Cardiac muscle cell (in vitro differentiated cells and primary cell): ENCODE data around the gene SPPL3. TPM values are rescaled to one million over a fixed set of nuclear protein-coding genes. Genes with fewer than 3 reads are reported as not detected.

ENCODE experiments used
- DNase-seq, 2 donors: peaks; one replicate each; pipeline versions ENCODE4 v3.0.0 to v3.0.0-alpha.2; 2010 to 2017; ENCODE audit warnings: low read depth in 1 of 2, low spot score in 1 of 2
- H3K27ac ChIP-seq: fragments of 200-600 bp; sonication (generic); 2 replicates; pipeline ENCODE4 v1.5.1; 2016
- H3K27me3 ChIP-seq: fragments of 200-600 bp; sonication (generic); 2 replicates; pipeline ENCODE4 v1.6.0; 2016; ENCODE audit warnings: control low read depth
- H3K36me3 ChIP-seq: fragments of 200-600 bp; sonication (generic); 2 replicates; pipeline ENCODE4 v1.5.1; 2016; ENCODE audit warnings: control low read depth
- H3K4me1 ChIP-seq: fragments of 200-600 bp; sonication (generic); 2 replicates; pipeline ENCODE4 v1.8.1; 2017; ENCODE audit warnings: low read depth, mild to moderate bottlenecking, mixed run types
- H3K4me3 ChIP-seq: fragments of 200-600 bp; sonication (generic); 2 replicates; pipeline ENCODE4 v1.5.1; 2016; ENCODE audit warnings: mild to moderate bottlenecking
- H3K9me3 ChIP-seq: fragments of 200-600 bp; sonication (generic); 2 replicates; pipeline ENCODE4 v1.5.1; 2017; ENCODE audit warnings: low read depth, mild to moderate bottlenecking, control low read depth
- CTCF ChIP-seq: IDR thresholded peaks from 2 replicates; pipeline ENCODE4 v1.5.1; 2012; ENCODE audit warnings: low read depth, mild to moderate bottlenecking, low read length
- polyA plus RNA-seq: library from polyadenylated mRNA; unstranded; fragments of >200 nt; fragmentation: Nextera tagmentation; extraction: Ambion mirVana; gene quantifications from 2 replicates; pipeline ENCODE4 v1.2.1, GENCODE V29; 2016
- total RNA-seq: library from RNA; depleted of rRNA; stranded (reverse); fragments of >200 nt; gene quantifications from 2 replicates; pipeline ENCODE4 v1.2.3, GENCODE V29; 2016

SPPL3 gene
- total and polyA plus RNA-seq, 2 experiments from 2014 or later: 26.9 to 111 TPM

GRCh38 chr12:120757226-120757742 is 146.9 kb downstream of the SPPL3 start:
- no peak for TF ChIP-seq CTCF
- Histone ChIP-seq H3K36me3 (no peaks in the 10 kb centered on the region), H3K27ac (no peak overlapping the region), H3K4me3 (no peak overlapping the region), H3K27me3 (no peaks in the 10 kb centered on the region), H3K9me3 (no peaks in the 10 kb centered on the region), H3K4me1 (peaks cover 25% of the 10 kb centered on the region)
- DNase-seq: no peak

DNA sequence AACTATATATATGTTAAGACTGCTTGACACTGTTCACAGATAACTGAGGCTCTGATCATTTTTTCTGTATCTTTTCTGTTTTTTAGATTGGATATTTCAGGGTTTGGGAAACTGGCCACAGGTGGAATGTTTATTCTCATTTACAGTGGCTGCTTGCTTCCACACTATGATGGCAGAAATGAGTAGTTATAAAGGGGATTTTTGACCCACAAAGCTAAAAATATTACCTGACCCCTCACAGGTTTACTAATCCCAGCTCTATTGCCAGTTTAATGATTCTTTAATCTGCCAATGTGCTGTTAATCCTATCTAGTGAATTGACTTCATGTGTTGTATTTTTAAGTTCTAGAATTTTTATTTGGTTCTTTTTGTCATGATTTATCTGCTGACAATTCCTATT is 148.9 kb downstream of the SPPL3 start:
- TF ChIP-seq CTCF: no peak
- Histone ChIP-seq H3K27me3 (no peaks in the 10 kb centered on the region), H3K36me3 (no peaks in the 10 kb centered on the region), H3K4me1 (peaks cover 5% of the 10 kb centered on the region), H3K9me3 (no peaks in the 10 kb centered on the region), H3K4me3 (no peak overlapping the region), H3K27ac (no peak overlapping the region)
- DNase-seq: no peak

- no peaks in the 10 kb centered on the region for H3K27me3 ChIP-seq
- no peaks in the 10 kb centered on the region for H3K4me1 ChIP-seq
- no peak overlapping the region for H3K27ac ChIP-seq
- no peak for DNase-seq
- no peak overlapping the region for H3K4me3 ChIP-seq
- H3K36me3 ChIP-seq: no peaks in the 10 kb centered on the region
- H3K9me3 ChIP-seq: no peaks in the 10 kb centered on the region
- TF ChIP-seq CTCF: no peak
These were observed 149.4 kb downstream of the SPPL3 start for GRCh38 chr12:120754792-120755191.

DNA sequence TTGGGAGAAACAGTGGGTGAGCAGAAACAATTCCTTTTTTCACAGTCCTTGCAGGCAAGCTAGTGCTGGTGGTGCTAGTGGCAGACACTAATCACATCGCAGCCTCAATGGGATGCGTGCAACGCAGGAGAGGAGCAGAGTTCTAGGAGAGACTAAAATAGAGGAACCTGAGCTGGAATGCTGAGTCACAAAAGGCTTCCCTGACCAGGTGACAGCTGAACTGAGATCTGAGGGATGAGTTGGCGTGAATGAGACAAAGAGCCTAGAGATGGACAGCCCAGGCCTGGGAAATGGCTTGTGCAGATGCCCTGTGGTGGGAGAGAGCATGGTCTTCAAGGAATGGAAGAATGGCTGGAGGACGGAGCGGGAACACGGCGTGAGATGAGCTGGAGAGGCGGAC is 152.8 kb downstream of the SPPL3 start:
- no peak overlapping the region for H3K4me3 ChIP-seq
- TF ChIP-seq CTCF: no peak
- no peak for DNase-seq
- no peaks in the 10 kb centered on the region for H3K4me1 ChIP-seq
- H3K27ac ChIP-seq: no peak overlapping the region
- H3K36me3 ChIP-seq: no peaks in the 10 kb centered on the region
- no peaks in the 10 kb centered on the region for H3K27me3 ChIP-seq
- H3K9me3 ChIP-seq: no peaks in the 10 kb centered on the region

- no peaks in the 10 kb centered on the region for H3K36me3 ChIP-seq
- H3K27me3 ChIP-seq: no peaks in the 10 kb centered on the region
- H3K4me3 ChIP-seq: no peak overlapping the region
- H3K4me1 ChIP-seq: no peaks in the 10 kb centered on the region
- no peak overlapping the region for H3K27ac ChIP-seq
- no peak for TF ChIP-seq CTCF
- no peak for DNase-seq
- no peaks in the 10 kb centered on the region for H3K9me3 ChIP-seq
These were observed 153.4 kb downstream of the SPPL3 start for GRCh38 chr12:120750806-120751205.

DNA sequence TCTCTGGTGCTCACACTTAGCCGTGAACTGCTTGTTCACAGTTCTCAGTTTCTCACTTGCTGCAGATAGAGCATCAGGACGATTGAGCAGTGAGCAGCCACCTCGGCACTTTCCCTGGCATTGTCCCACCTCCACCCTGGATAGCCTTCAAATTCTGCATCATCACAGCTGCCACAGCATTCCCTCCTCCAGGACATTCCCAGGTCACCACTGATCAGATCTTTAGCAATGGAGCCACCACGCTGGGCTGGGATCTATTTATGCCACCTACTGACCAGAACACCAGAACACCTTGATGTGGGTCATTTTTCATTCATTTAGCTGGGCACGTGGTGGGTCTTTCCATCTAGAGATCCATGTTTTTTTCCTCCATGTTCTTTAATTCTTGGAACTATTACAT is 154.9 kb downstream of the SPPL3 start:
- DNase-seq: no peak
- H3K4me3 ChIP-seq: no peak overlapping the region
- no peaks in the 10 kb centered on the region for H3K36me3 ChIP-seq
- H3K27me3 ChIP-seq: no peaks in the 10 kb centered on the region
- no peaks in the 10 kb centered on the region for H3K9me3 ChIP-seq
- no peak overlapping the region for H3K27ac ChIP-seq
- H3K4me1 ChIP-seq: no peaks in the 10 kb centered on the region
- TF ChIP-seq CTCF: no peak
